NCI-H526 treated with DMSO at 0.1 percent for 48 hours (cell line): ENCODE data around the gene PLK5.
"Not testable (repeated sequence)": the region's sequence is repeated elsewhere in the genome, so short reads cannot be mapped to it uniquely, and the experiment has no call there.

ENCODE experiments used
- DNase-seq: peaks from one replicate; lab custom pipeline; 2025; lab: John Stamatoyannopoulos, UW

Gene PLK5

DNA sequence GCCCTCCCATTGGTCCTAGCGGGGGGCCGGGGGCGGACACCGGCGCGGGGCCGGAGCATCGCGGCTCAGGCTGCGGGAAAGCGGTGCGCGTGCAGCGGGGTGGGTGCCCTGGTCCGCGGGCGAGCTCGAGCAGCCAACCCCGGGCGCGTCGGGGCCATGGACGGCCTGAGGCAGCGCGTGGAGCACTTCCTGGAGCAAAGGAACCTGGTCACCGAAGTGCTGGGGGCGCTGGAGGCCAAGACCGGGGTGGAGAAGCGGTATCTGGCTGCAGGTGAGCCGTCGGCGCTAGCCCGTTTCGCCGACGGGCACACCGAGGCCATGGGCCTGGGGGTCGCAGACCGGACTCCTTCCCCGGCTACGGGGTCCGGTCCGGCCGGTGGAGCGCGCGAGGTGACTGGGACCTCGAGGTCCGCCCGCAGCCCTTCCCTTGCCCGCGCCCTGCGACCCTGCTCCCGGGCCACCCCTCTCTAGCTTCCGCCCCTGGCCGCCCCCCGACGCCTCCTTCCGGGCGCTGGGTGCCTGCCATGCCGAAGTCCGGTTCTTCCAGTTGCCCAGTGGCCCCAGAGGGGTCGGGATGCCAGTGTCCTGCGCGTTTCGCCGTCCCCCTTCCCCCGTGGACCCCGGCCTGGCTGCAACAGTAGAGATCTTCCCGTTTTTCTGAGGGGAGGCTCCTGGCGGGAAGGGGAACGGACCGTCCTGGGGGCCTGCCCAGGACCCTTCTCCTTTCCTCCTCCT, 32.6 kb upstream of the PLK5 start, which contains the start of gene REEP6:
Gene REEP6 (plus strand): TSS at position 68 of the 735 bp plus-strand sequence. CDS start 89 bp downstream, at position 157.
- no peak for DNase-seq

DNA sequence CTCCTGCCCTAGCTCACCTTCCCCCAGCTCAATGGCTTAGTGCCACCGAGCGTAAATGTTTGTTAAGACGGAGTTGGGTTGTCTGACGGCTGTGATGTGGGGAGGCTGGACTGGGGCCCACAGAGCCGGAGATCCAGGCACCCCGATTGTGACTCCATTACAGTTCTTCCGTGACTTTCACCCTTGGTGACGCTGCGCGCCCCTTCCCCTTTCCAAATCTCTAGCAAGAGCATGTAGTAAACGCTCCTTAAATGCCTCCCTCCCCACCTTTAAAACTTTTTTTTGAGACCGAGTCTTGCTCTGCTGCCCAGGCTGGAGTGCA, 32.1 kb upstream of the PLK5 start:
- no peak for DNase-seq

DNA sequence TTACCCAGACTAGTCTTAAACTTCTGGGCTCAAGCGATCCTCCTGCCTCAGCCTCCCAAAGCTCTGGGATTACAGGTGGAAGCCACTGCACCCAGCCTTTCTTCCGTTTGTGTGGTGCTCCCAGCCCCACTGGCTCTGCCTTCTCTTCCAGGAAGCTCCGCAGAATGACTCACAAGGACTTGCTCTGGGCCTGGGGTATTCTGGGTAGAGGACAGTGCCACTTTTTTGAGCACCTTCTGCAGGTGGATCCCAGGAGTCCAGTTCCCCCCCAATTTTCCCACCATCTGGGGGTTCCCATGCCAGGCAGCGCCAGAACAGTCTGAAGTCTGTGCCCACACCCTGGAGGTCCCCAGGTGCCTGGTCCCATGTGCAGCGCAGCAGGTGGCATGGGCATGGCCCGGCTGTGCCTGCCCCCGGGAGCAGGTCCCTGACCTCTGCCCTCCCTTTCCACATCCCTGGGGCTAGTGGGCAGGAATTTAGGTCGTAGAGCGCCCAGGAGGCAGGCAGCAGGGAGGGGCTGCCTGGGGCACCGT, 31.3 kb upstream of the PLK5 start:
- no peak for DNase-seq

DNA sequence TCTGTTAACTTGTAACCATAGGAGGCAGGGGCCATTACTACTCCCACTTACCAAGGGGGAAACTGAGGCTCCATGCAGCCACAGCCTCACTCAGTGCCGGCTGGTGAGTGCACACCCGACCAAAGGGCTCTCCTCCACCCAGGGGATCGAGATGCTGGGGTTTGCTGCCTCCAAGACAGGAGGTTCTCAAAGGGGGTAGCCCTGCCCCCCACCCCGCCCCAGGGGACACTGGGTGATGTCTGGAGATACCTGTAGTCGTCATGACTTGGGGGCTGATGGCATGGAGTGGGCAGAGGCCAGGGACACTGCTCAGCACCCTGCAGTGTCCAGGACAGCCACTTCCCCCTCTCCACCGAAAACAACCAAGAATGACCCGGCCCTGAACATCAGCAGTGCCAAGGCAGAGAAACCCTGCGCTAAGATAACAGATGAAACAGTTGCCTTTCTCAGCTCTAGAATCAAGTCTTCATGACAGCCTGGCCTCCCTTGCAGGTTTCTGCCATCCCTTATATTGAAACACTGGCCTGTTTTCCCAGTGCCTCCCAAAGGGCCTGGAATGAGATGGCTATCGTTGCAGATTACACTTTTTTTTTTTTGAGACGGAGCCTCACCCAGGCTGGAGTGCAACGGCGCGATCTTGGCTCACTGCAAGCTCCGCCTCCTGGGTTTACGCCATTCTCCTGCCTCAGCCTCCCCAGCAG, 29.6 kb upstream of the PLK5 start:
- DNase-seq: no peak

DNA sequence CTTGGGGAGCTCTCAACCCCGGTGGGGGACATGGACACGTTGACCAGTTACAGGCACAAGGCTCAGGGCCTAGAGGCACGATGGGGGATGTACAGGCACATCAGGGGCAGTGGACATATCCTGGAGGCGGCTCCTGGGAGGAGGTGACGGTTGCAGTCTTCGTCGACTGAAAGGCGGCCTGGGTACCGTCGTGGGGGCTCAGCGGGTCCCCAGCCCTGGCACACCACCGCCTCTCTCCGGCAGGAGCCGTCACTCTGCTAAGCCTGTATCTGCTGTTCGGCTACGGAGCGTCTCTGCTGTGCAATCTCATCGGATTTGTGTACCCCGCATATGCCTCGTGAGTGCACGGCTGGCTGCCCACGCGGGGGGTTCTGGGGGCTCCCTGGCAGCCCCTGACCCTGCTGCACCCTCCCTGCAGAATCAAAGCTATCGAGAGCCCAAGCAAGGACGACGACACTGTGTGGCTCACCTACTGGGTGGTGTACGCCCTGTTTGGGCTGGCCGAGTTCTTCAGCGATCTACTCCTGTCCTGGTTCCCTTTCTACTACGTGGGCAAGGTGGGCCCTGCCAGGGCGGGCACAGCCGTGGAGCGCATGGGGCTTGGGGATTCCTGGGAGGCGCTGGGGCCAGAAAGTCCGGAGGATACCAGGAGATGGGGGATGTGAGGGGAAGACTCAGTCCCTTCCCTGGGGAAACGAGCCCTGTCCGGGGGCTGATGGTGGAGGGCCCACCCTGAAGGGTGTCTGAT, 28.7 kb upstream of the PLK5 start:
- DNase-seq: no peak

DNA sequence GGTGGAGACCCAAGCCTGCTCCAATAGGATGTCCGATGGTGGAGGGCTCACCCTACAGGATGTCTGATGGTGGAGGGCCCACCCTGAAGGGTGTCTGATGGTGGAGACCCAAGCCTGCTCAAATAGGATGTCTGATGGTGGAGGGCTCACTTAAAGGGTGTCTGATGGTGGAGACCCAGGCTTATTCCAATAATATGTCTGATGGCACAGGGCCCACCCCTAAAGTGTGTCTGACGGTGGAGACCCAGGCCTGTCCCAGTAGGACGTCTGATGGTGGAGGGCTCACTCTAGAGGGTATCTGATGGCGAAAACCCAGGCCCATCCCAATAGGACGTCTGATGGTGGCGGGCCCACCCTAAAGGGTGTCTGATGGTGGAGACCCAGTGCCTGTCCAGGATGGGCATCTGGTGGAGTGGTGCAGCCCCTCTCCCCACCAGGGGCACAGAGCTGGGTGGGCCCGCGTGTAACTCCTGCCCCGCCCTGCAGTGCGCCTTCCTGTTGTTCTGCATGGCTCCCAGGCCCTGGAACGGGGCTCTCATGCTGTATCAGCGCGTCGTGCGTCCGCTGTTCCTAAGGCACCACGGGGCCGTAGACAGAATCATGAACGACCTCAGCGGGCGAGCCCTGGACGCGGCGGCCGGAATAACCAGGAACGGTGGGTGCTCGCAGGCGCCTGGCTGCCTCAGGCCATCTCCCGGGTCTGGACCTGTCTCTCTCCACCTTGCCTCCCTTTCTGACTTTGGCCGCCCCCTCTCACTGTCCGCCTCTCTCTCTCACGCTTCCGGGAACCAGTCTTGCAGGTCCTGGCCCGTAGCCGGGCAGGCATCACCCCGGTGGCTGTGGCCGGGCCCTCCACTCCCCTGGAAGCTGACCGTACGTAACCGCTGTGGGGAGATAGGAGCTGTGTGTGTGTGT, 27.8 kb upstream of the PLK5 start:
- DNase-seq: no peak

DNA sequence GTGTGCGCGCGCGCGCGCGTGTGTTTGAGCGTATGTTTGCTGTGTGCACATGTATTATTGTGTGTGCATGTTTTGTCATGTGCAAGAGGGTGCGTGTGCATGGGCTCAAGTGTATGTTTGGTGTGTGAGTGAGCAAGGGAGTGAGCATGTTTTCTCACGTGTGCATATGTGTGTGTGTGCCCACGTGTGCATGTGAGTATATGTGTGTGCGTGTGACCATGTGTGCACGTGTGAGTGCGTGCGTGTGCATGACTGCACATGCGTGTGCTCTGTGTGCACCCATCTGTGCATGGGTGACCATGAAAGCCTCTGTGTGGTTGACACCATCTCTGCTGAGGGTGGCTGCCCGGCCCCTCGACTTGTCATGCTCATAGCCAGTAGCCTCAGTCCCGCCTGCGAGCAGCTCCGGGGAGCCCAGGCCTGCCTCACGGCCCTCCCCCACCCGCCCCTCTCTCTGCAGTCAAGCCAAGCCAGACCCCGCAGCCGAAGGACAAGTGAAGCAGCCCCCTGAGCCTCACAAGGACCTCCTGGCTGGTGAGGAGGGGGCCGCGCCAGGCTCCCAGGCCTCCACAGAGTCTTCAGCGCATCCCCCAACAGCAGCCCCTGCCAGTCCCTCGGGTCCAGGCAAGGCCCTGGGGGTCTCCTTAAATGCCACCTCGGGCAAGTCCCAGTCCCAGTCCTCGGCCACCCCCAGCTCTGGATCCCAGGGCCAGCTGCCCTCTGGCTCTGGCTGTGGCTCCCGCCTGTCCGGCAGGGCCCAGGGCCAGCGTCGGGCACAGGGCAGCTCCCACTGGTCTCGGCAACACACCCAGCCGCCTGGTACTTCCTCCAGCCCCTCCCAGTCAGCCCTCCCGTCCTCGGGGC, 26.9 kb upstream of the PLK5 start:
- no peak for DNase-seq

DNA sequence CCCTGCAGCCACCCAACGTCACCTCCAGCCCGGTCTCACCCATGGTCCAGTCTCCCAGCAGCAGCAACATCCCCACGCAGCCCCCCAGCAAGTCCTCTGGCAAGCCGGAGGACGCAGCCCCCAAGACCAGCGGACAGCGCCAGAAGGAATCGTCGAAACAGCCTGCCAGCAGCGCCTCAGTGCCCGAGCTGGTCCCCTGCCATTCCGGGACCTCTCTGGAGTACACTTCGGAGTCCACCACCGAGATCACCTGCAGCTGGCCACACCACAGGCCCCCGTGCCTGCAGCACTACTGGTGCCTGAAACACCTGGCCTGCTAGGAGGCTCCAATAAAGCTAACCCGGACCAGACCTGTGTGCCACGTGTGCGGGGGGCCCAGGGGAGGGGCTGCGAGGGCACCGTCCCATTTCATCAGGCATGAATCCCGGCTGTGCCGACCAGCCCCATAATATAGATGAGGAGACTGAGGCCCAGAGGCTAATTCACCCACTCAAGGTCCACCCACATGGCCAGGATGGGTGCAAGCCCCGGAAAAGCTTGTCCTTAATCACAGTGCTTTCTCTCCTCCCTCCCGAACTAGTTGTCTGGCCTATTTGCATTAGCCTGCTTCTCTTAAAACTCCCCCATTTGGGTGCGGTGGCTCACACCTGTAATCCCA, 26.2 kb upstream of the PLK5 start:
- DNase-seq: no peak

DNA sequence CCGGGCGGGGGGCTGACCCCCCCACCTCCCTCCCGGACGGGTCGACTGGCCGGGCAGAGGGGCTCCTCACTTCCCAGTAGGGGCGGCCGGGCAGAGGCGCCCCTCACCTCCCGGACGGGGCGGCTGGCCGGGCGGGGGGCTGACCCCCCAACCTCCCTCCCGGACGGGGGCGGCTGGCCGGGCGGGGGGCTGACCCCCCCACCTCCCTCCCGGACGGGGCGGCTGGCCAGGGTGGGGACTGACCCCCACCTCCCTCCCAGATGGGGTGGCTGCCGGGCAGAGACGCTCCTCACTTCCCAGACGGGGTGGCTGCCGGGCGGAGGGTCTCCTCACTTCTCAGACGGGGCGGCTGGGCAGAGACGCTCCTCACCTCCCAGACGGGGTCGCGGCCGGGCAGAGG, 24.6 kb upstream of the PLK5 start:
- DNase-seq: not testable (repeated sequence)

DNA sequence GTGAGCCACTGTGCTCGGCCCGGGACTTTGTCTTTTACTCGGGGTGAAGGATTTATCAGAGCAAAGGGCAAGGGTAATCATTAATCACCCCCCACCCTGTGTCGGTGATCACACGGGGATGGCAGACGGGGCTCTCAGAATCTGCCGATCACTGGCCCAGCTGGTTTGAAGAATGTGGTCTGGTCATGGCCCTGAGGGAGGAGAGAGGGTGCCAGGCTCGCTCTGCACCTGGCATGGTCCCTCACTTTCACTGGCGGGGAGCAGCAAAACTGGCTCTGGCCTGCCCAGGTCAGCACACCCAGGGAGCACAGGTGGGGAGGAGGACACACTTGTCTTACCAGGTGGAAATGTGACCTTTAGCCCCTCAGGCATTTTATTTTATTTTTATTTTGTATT, 22.7 kb upstream of the PLK5 start:
- DNase-seq: no peak

DNA sequence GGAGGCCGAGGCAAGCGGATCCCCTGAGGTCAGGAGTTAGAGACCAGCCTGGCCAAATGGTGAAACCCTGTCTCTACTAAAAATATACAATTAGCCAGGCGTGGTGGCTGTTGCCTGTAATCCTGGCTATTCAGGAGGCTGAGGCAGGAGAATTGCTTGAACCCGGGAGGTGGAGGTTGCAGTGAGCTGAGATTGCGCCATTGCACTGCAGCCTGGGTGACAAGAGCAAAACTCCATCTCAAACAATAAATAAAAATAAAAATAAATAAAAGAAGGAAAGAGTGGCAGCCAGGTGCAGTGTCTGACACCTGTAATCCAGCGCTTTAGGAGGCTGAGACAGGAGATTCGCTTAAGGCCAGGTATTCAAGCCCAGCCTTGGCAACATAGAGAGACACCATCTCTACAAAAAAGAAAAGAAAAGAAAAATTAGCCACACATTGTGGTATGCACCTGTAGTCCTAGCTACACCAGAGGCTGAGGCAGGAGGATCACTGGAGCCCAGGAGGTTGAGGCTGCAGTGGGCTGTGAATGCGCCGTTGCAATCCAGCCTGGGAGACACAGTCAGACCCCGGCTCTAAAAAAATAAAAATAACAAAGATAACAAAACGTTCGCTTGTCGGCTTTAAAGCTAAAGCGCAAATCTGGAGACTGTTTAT, 21.3 kb upstream of the PLK5 start:
- DNase-seq: no peak

DNA sequence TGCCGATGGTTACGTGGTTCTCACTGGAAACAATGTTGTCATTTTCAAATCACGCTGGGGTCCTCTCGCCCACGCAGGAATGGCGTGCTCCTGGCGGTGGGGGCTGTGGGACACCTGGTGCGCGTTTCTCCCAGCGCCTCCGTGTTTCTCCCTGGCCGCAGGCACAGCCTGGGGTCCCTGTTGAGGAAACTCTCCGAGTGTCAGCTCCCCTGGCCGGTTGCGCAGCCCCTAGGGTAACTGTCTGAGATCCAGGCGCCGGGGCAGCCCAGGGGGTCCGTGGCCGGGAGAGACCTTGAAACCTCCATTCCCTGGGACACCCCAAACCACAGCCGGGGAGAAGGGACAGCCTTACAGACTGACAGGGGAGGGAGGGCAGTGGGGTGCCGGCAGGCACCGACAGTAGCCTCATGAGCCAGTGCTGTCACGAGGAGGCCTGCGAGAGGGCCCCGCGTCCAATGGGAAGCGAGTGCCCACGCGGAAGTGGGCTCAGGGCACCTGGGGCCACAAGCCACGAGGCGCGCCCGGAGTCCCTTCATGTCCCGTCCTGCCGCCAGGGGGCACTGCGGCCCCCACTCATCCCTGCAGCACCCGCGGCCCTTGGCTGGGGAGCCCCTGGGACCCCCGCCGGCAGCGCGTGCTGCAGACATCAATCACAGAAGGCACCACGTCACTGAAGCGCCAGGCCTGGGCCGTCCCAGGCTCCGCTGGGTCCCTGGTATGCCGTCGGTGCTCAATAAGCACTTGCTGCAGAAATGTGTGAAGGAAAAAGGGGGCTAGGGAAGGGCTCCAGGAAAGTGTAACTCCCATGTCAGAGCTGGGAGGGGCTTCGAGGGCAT, 20.6 kb upstream of the PLK5 start:
- no peak for DNase-seq

DNA sequence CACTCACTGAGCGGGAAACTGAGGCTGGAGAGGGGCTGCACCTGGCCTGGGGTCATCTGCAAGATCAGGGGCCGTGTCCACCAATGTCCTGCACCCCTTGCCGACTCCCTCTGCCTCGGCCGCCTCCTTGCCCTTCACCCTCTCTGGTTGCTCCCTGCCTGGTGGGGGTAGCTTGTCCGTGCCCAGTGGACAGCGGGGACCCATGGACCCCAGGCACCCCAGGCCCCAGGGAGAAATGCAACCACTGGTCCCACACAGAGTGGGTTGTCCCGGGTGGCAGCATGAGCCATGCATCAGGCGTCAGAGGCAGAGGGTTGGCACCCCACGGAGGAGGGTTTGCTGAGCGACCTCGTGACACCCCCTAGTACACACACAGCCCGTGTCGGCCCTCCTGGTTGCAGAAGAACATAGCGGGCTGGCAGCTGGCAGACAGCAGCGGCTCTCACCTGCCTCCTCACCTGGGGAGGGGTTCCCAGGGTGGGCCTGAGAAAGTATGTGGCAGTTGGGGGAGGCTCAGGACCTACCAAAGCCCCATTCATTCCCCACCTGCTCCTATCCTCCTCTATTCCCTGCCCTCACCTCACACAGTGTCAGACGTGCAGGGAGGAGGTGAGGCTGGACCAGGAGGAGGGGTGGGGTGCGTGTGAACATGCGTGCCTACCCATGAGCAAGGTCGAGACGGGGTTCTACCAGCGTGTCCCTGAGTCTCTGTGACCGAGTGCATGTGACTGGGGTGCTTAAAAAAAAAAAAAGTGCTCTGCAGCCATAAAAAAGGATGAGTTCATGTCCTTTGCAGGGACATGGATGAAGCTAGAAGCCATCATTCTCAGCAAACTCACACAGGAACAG, 19.7 kb upstream of the PLK5 start:
- DNase-seq: no peak

DNA sequence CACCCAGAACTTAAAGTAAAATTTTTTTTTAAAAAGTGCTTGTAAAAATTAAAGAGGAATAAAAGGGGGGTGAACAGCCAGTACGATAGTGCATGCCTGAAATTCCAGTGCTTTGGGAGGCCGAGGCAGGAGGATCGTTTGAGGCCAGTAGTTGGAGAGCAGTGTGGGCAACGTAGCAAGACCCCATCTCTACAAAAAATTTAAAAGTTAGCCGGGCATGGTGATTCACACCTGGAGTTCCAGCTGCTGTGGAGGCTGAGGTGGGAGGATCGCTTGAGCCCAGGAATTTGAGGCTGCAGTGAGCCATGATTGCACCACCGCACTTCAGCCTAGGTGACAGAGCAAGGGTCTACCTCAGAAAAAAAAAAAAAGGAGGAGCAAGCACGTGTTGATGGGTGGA, 18.9 kb upstream of the PLK5 start:
- no peak for DNase-seq

DNA sequence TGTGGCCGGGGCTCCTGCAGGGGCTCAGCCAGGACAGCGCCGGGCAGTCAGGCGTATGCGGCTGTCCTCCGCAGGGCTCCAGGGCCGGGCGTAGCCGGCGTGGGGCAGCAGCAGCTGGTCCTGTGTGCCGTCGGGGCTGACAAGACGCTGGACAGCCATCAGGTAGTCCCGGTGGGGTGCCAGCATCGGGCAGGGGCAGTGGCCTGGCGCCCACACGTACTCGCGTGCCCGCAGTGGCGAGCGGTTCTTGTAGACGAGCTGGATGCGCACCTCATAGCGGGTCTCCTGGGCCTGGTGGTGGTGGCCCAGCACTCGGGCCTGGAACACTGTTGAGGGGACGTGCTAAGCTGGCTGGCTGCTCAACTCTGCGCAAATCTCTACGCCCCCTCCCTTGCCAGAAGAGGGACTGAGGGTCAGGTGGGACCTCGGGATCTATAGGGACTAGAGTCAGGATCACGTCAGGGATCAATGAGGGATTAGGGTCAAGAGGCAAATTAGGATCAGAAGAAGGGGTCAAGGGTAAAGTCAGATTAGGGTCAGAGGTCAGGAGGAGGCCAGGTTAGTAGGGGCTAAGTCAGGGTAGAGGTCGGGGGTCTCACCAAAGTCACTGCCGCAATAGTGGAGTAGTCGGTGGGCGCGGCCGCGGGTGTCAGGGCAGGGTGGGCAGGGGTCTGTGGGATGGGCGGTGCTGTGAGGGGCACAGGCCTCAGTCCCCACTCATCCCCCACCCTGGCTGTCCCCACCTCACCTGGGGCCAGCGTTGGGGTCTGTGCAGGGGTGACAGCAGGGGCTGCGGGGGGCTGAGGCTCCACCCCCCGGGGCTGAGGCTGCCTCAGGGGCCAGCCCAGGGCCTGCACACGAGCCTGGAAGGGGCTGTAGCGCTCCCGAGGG, 17.6 kb upstream of the PLK5 start:
- DNase-seq: no peak

DNA sequence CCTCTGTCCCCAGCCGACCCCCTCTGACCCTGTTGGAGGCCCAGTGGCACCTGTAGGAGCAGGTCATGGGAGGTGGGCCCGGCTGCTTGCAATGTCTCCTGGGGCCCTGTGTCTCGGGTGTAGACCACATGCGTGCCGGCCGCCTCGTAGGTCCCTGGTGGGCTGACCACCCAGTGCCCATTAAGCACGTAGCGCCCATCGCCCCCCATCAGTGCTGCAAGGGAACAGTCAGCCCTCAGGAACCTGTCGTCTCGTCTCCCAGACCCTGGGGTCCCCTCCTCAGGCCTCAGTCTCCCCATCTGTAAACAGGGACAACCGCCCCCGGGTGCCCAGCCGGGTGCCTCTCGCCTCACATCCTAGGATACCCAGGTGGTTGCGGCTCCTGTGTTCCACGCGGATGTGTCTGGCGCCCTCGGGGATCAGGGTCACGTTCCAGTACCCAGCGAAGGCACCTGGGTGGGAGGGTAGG, 16.7 kb upstream of the PLK5 start:
- DNase-seq: no peak
